ENCODE results near the gene FBXW4. TPM values are rescaled to one million over a fixed set of nuclear protein-coding genes. Genes with fewer than 3 reads are reported as not detected.

FBXW4 gene
- total RNA-seq, 6 donors from 2014 or later = 75.2 to 223 (median 88.5) TPM

DNA sequence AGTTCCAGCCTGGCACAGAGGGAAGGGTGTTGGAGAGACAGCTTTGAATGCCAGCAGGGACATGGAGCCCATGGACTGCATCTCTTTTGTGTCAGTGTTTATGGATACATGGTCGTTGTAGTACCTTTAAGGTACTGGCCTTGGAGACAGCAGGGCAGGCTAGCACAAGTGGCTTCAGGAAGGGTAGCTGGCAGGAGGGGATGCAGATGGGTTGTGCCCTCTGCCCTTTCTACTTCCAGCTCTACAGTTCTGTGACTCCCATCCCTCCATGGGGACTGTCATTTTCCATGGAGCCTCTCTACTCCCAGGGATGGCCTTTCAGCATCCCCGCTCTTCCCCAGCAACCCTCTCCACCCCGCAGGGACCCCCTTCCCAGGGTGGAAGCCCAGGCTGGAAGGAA lies 132.0 kb downstream of the FBXW4 start:
- ATAC-seq (ENCODE audit: low FRiP score in 2 of 2) (no peak), DNase-seq (no peak)
- H3K9me3 ChIP-seq = no peaks in the 10 kb centered on the region
- 53 to 68% methylated on average over 3 of the region's 3 CpGs for WGBS, 2 donors
- no peak overlapping the region for H3K27ac ChIP-seq
- H3K4me1 ChIP-seq = peaks cover 5 to 14% (median 8%) of the 10 kb centered on the region in 4 donors
- H3K36me3 ChIP-seq = no peaks in the 10 kb centered on the region
- no peak overlapping the region for H3K4me3 ChIP-seq
- H3K27me3 ChIP-seq = peaks cover 0 to 25% (median 8%) of the 10 kb centered on the region in 4 donors
- no peak for TF ChIP-seq EP300 (IDR thresholded peaks at IDR 0.05)
- TF ChIP-seq POLR2AphosphoS5 (IDR thresholded peaks at IDR 0.05) = no peak
- TF ChIP-seq POLR2A (IDR thresholded peaks at IDR 0.05) = no peak
- TF ChIP-seq CTCF (IDR thresholded peaks at IDR 0.05) = no peak

DNA sequence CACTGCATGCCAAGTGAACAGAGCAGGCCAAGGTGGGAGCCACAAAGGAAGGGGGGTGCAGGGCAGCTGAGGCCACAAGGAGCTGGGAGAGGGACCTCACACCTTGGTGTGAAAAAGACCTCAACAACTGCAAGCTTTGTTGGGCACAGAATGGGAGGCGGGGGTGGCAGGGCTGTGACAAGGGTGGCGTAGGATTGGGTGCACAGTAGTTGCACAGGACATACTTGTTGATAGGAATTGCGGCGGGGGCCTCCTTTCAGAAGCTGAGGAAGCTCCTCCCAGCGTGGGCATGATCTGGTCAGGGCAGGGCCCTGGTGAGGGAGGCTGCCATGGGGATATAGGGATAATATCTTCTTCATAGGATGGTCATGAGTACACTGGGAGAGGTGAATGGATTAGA lies 132.7 kb downstream of the FBXW4 start:
- DNase-seq (no peak), ATAC-seq (ENCODE audit: low FRiP score in 2 of 2) (no peak)
- Histone ChIP-seq H3K27ac (no peak overlapping the region), H3K4me1 (peaks cover 5 to 16% (median 8%) of the 10 kb centered on the region in 4 donors), H3K9me3 (no peaks in the 10 kb centered on the region), H3K36me3 (no peaks in the 10 kb centered on the region), H3K4me3 (no peak overlapping the region), H3K27me3 (peaks cover 0 to 18% (median 8%) of the 10 kb centered on the region in 4 donors)
- TF ChIP-seq POLR2A (IDR thresholded peaks at IDR 0.05) (no peak), POLR2AphosphoS5 (IDR thresholded peaks at IDR 0.05) (no peak), CTCF (IDR thresholded peaks at IDR 0.05) (no peak), EP300 (IDR thresholded peaks at IDR 0.05) (no peak)
- 66 to 83% methylated on average over 5 of the region's 5 CpGs for WGBS, 2 donors

DNA sequence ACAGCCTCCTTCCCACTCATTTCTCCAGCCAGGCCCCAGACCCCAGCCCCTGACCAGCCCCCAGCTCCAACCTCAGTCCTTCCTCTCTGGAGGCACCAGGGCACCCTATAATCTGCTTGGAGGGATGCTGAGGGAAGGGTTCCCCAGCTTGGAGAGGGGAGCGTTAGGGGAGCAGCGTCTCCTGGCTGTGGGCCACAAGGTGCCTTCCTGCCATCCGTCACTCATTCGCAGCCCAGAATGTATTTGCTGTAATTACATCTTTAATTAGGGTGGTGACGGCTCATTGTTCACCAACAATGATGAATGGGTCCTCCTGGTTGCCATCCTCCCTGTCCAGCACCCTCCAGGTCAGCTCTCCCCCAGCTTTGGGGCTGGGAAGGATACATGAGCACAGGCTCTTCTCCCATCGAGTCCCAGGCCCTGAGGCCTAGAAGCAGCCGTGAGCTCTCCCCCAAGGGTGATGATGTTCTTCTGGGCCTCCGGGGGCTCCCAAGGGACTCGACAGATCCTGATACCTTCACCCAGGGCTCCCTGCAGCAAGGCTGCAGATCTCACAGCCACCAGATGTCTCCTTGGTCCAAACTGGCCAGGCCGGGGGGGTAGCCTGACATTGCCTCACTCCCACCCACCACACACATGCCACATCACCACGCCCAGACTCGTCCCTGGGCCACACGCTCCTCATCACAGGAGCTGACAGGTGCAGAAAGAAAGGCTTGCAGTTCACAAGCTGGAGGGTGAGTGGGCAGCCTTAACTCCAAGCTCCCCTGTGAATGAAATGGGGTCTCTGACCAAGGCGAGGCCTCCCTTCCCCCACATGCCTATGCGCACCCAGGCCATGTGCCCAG lies 133.7 kb downstream of the FBXW4 start:
- Histone ChIP-seq H3K27me3 (peaks cover 0 to 11% (median 3%) of the 10 kb centered on the region in 4 donors), H3K27ac (no peak overlapping the region), H3K4me3 (no peak overlapping the region), H3K36me3 (no peaks in the 10 kb centered on the region), H3K9me3 (no peaks in the 10 kb centered on the region), H3K4me1 (peaks cover 1 to 10% (median 2%) of the 10 kb centered on the region in 4 donors)
- DNase-seq (no peak), ATAC-seq (ENCODE audit: low FRiP score in 2 of 2) (no peak)
- no peak for TF ChIP-seq CTCF (IDR thresholded peaks at IDR 0.05)
- WGBS, 2 donors = 57 to 79% methylated on average over 8 to 15 of the region's 15 CpGs

Small RNA genes within 50 kb of the gene (small RNA-seq; reads per million reads assigned to genes)
- gene MIR3158-1 = 0 reads per million in 4 donors
- 0 reads per million in 4 donors for gene RNU6-1165P

Other genes starting within 250 kb of the FBXW4 start
- 10 to 100 TPM; 20.4 to 47.1 (median 31.5) TPM for gene POLL, start 106.9 kb downstream of the FBXW4 start, total RNA-seq
- 10 to 100 TPM in 4 of 6 donors, 1 to 10 TPM in 2; 3.7 to 36.2 (median 15.1) TPM for gene DPCD, start 106.8 kb downstream of the FBXW4 start, total RNA-seq
- gene FGF8, start 80.9 kb upstream of the FBXW4 start, total RNA-seq = under 1 TPM in 1 of 6 donors, not detected in 5; 0.44 TPM
- gene NPM3, start 88.3 kb upstream of the FBXW4 start, total RNA-seq = 10 to 100 TPM in 5 of 6 donors, 1 to 10 TPM in 1; 8.4 to 22.7 (median 16.8) TPM
- 100 to 1,000 TPM in 3 of 6 donors, 10 to 100 TPM in 3; 71.1 to 374 (median 138) TPM for gene OGA, start 123.3 kb upstream of the FBXW4 start, total RNA-seq
- 10 to 100 TPM in 1 of 6 donors, 1 to 10 TPM in 4, under 1 TPM in 1; 0.76 to 21.0 (median 3.8) TPM for gene KCNIP2, start 148.6 kb upstream of the FBXW4 start, total RNA-seq

Data from upper lobe of left lung (tissue), 6 donors.